SHP77 (cell line): Measurements from ENCODE around the gene ADIRF.
"Not testable (repeated sequence)": the region's sequence is repeated elsewhere in the genome, so short reads cannot be mapped to it uniquely, and the experiment has no call there.

ENCODE experiments used
- DNase-seq, 2 experiments: peaks; one replicate each; lab custom pipeline; 2025; lab: John Stamatoyannopoulos, UW

The ADIRF gene

GRCh38 chr10:86979296-86979818 lies 11.1 kb downstream of the ADIRF start:
- DNase-seq: no peak

GRCh38 chr10:86979977-86980448 lies 11.7 kb downstream of the ADIRF start:
- no peak for DNase-seq

- not testable (repeated sequence) for DNase-seq
These were observed 12.7 kb downstream of the ADIRF start for GRCh38 chr10:86981020-86981419.

- DNase-seq: no peak
These were observed 13.4 kb downstream of the ADIRF start for GRCh38 chr10:86981716-86982115.

- DNase-seq: not testable (repeated sequence)
These were observed 16.2 kb downstream of the ADIRF start for GRCh38 chr10:86984498-86984897.

GRCh38 chr10:86988520-86988919 lies 20.2 kb downstream of the ADIRF start:
- no peak for DNase-seq

GRCh38 chr10:86991362-86991761 lies 23.1 kb downstream of the ADIRF start:
- not testable (repeated sequence) for DNase-seq

GRCh38 chr10:86992456-86992855 lies 24.2 kb downstream of the ADIRF start:
- DNase-seq: no peak

- no peak for DNase-seq
These were observed 24.6 kb downstream of the ADIRF start for GRCh38 chr10:86992929-86993328.

GRCh38 chr10:86999802-87000403 lies 31.6 kb downstream of the ADIRF start:
- not testable (repeated sequence) for DNase-seq

GRCh38 chr10:87000491-87000890 lies 32.2 kb downstream of the ADIRF start:
- DNase-seq: no peak

GRCh38 chr10:87007124-87007523 lies 38.8 kb downstream of the ADIRF start:
- DNase-seq: not testable (repeated sequence)

GRCh38 chr10:87007674-87008073 lies 39.4 kb downstream of the ADIRF start:
- not testable (repeated sequence) for DNase-seq

GRCh38 chr10:87008303-87008702 lies 40.0 kb downstream of the ADIRF start:
- not testable (repeated sequence) for DNase-seq

GRCh38 chr10:87009134-87009696 lies 40.9 kb downstream of the ADIRF start:
- DNase-seq: not testable (repeated sequence)

GRCh38 chr10:87013528-87013927 lies 45.2 kb downstream of the ADIRF start:
- not testable (repeated sequence) for DNase-seq

- not testable (repeated sequence) for DNase-seq
These were observed 46.9 kb downstream of the ADIRF start for GRCh38 chr10:87014986-87015716.

GRCh38 chr10:87018127-87018526 lies 49.8 kb downstream of the ADIRF start:
- not testable (repeated sequence) for DNase-seq

GRCh38 chr10:87019066-87019465 lies 50.8 kb downstream of the ADIRF start:
- DNase-seq: not testable (repeated sequence)

GRCh38 chr10:87019504-87019903 lies 51.2 kb downstream of the ADIRF start:
- not testable (repeated sequence) for DNase-seq

- DNase-seq: not testable (repeated sequence)
These were observed 51.8 kb downstream of the ADIRF start, which contains the start of gene FAM25A for GRCh38 chr10:87020056-87020455. Gene FAM25A, plus strand, starts transcription at chr10:87020294. Its CDS starts 31 bp downstream, at chr10:87020325.
